GM12878 (cell line): ENCODE data around the gene SLC38A1. TPM values are rescaled to one million over a fixed set of nuclear protein-coding genes. Genes with fewer than 3 reads are reported as not detected.

Source experiments
- ATAC-seq: fragments of 200-7000 bp; cut with Tn5 transposase; 3 replicates; pipeline ENCODE4 v1.9.1; 2020; ENCODE audit warnings: mild to moderate bottlenecking, moderate library complexity
- BruUV-seq: library from RNA; stranded (reverse); fragments of 400-500 nt; replicated peaks from 2 replicates; lab custom pipeline; 2021; lab: Mats Ljungman, UMichigan
- CTCF ChIA-PET: fragments of 300-600 bp; sonication (Branson Sonifier 250); formaldehyde crosslinking; extraction: SDS; loops from one replicate; lab custom pipeline; 2021; ENCODE audit warnings: inconsistent platforms; lab: Yijun Ruan, JAX
- POLR2A ChIA-PET: fragments of 350-600 bp; formaldehyde crosslinking; extraction: SDS; loops from one replicate; lab custom pipeline; 2021; ENCODE audit warnings: inconsistent platforms; lab: Charles Lee
- RAD21 ChIA-PET: fragments of 300-600 bp; sonication (Branson Sonifier 250); formaldehyde crosslinking; loops from one replicate; lab custom pipeline; 2023; ENCODE audit warnings: antibody characterized with exemption; ENCODE audit not compliant: unreplicated experiment; lab: Charles Lee
- SMC1A ChIA-PET: fragments of 300-600 bp; sonication (Branson Sonifier 250); formaldehyde crosslinking; loops from one replicate; lab custom pipeline; 2023; ENCODE audit not compliant: unreplicated experiment, uncharacterized antibody; lab: Charles Lee
- DNase-seq: peaks from one replicate; pipeline ENCODE4 v3.0.0-alpha.2; 2011; ENCODE audit warnings: low read depth, low spot score
- FAIRE-seq: peaks from 3 replicates; lab custom pipeline; 2011; peaks lifted over from hg19 to GRCh38; lab: Jason Lieb, UNC
- H2AFZ ChIP-seq: 2 replicates; pipeline ENCODE4 v1.6.0; 2011; ENCODE audit warnings: low read depth, low read length, control low read depth; ENCODE audit not compliant: control insufficient read depth
- H3K27ac ChIP-seq: 2 replicates; pipeline ENCODE4 v1.5.1; 2011; ENCODE audit warnings: control low read depth; ENCODE audit not compliant: control insufficient read depth, insufficient read depth
- H3K27me3 ChIP-seq, 2 experiments: replicated peaks in 1 of 2; 2 replicates each; pipeline versions ENCODE4 v1.6.0 to v1.6.1; 2011; ENCODE audit warnings: low read length in 1 of 2; ENCODE audit not compliant: control insufficient read depth in 2 of 2, insufficient read depth in 2 of 2
- H3K36me3 ChIP-seq, 2 experiments: 2 replicates each; pipeline ENCODE4 v1.5.1; 2011; ENCODE audit warnings: low read length in 1 of 2; ENCODE audit not compliant: control insufficient read depth in 2 of 2, insufficient read depth in 2 of 2
- H3K4me1 ChIP-seq: 2 replicates; pipeline ENCODE4 v1.6.1; 2011; ENCODE audit warnings: mild to moderate bottlenecking, low read length, moderate library complexity, mixed read lengths; ENCODE audit not compliant: control insufficient read depth, insufficient read depth
- H3K4me2 ChIP-seq: 2 replicates; pipeline ENCODE4 v1.6.0; 2011; ENCODE audit warnings: control low read depth; ENCODE audit not compliant: control insufficient read depth, insufficient read depth
- H3K4me3 ChIP-seq: fragments of 200-600 bp; sonication (generic); 2 replicates; pipeline ENCODE4 v1.5.1; 2016
- H3K79me2 ChIP-seq: 2 replicates; pipeline ENCODE4 v1.6.0; 2011; ENCODE audit warnings: low read length; ENCODE audit not compliant: control insufficient read depth, insufficient read depth
- H3K9ac ChIP-seq: 2 replicates; pipeline ENCODE4 v1.8.0; 2011; ENCODE audit warnings: low read length, control low read depth, mixed read lengths; ENCODE audit not compliant: control insufficient read depth, insufficient read depth
- H3K9me3 ChIP-seq: replicated peaks from 3 replicates; pipeline ENCODE4 v1.5.1; 2011; ENCODE audit warnings: mild to moderate bottlenecking, low read length; ENCODE audit not compliant: control insufficient read depth, insufficient read depth
- H4K20me1 ChIP-seq: 2 replicates; pipeline ENCODE4 v1.6.0; 2011; ENCODE audit not compliant: control insufficient read depth, insufficient read depth
- BMI1 ChIP-seq: fragments of 450-650 bp; IDR thresholded peaks from 2 replicates; pipeline ENCODE4 v1.6.1; 2016; ENCODE audit warnings: mild to moderate bottlenecking, moderate library complexity, borderline replicate concordance
- BRCA1 ChIP-seq: IDR thresholded peaks from 2 replicates; pipeline ENCODE4 v1.6.1; 2011; ENCODE audit warnings: low read depth, low read length, improper control_type of control experiment
- FOXK2 ChIP-seq: fragments of 450-650 bp; IDR thresholded peaks from 2 replicates; pipeline ENCODE4 v1.6.1; 2017; ENCODE audit warnings: mild to moderate bottlenecking, moderate library complexity
- HDAC6 ChIP-seq: fragments of 200-600 bp; sonication (generic); IDR thresholded peaks from one replicate; pipeline ENCODE4 v1.8.0; 2017; ENCODE audit warnings: antibody characterized with exemption; ENCODE audit not compliant: unreplicated experiment
- IRF3 ChIP-seq: fragments of 450-650 bp; IDR thresholded peaks from 2 replicates; pipeline ENCODE4 v1.6.1; 2014; ENCODE audit warnings: mild to moderate bottlenecking
- JUND ChIP-seq: IDR thresholded peaks from 2 replicates; pipeline ENCODE4 v1.6.1; 2012; ENCODE audit warnings: low read depth, mild to moderate bottlenecking, low read length, improper control_type of control experiment, moderate library complexity
- LARP7 ChIP-seq: fragments of 450-650 bp; IDR thresholded peaks from 2 replicates; pipeline ENCODE4 v1.6.1; 2017; ENCODE audit warnings: mild to moderate bottlenecking
- MTA2 ChIP-seq: fragments of 450-650 bp; IDR thresholded peaks from 2 replicates; pipeline ENCODE4 v1.6.1; 2016; ENCODE audit warnings: low read depth, mild to moderate bottlenecking, moderate library complexity
- MYB ChIP-seq: fragments of 150-350 bp; IDR thresholded peaks from 2 replicates; pipeline ENCODE4 v1.6.1; 2014; ENCODE audit warnings: mild to moderate bottlenecking, low read depth, low read length, borderline replicate concordance
- NFXL1 ChIP-seq: fragments of 450-650 bp; IDR thresholded peaks from 2 replicates; pipeline ENCODE4 v1.6.1; 2017; ENCODE audit warnings: antibody characterized with exemption, mild to moderate bottlenecking, borderline replicate concordance
- NR2C1 ChIP-seq: fragments of 450-650 bp; IDR thresholded peaks from 2 replicates; pipeline ENCODE4 v1.6.1; 2017; ENCODE audit warnings: antibody characterized with exemption, mild to moderate bottlenecking, moderate library complexity
- NR2C2 ChIP-seq: IDR thresholded peaks from 2 replicates; pipeline ENCODE4 v1.6.1; 2011; ENCODE audit warnings: borderline replicate concordance, low read depth; ENCODE audit not compliant: control insufficient read depth, insufficient read length
- PAX5 ChIP-seq: IDR thresholded peaks from 2 replicates; pipeline ENCODE4 v1.6.1; 2011; ENCODE audit warnings: low read depth, low read length, borderline replicate concordance
- POLR2A ChIP-seq: IDR thresholded peaks from 2 replicates; pipeline ENCODE4 v1.6.1; 2011; ENCODE audit warnings: low read depth, mild to moderate bottlenecking, low read length
- POLR2AphosphoS5 ChIP-seq: IDR thresholded peaks from 2 replicates; pipeline ENCODE4 v1.6.1; 2011; ENCODE audit warnings: mild to moderate bottlenecking, low read length, inconsistent platforms
- RUNX3 ChIP-seq: IDR thresholded peaks from 2 replicates; pipeline ENCODE4 v1.6.1; 2012; ENCODE audit warnings: low read length, inconsistent platforms
- SPI1 ChIP-seq: IDR thresholded peaks from 2 replicates; pipeline ENCODE4 v1.6.1; 2011; ENCODE audit warnings: low read depth, mild to moderate bottlenecking, low read length, moderate library complexity, borderline replicate concordance; ENCODE audit not compliant: insufficient read depth
- STAT3 ChIP-seq: IDR thresholded peaks from 2 replicates; pipeline ENCODE4 v1.6.1; 2011; ENCODE audit warnings: low read depth, low read length, improper control_type of control experiment
- TCF3 ChIP-seq: IDR thresholded peaks from 2 replicates; pipeline ENCODE4 v1.6.1; 2012; ENCODE audit warnings: low read depth, mild to moderate bottlenecking, low read length, borderline replicate concordance; ENCODE audit not compliant: insufficient read depth
- USF2 ChIP-seq: IDR thresholded peaks from 2 replicates; pipeline ENCODE4 v1.6.1; 2011; ENCODE audit warnings: low read depth, low read length, improper control_type of control experiment, borderline replicate concordance
- ZBED1 ChIP-seq: IDR thresholded peaks from 2 replicates; pipeline ENCODE4 v1.6.1; 2016; ENCODE audit warnings: borderline replicate concordance
- ZNF24 ChIP-seq: fragments of 450-650 bp; IDR thresholded peaks from 2 replicates; pipeline ENCODE4 v1.6.1; 2017; ENCODE audit warnings: antibody characterized with exemption, mild to moderate bottlenecking
- ZNF622 ChIP-seq: fragments of 450-650 bp; IDR thresholded peaks from 2 replicates; pipeline ENCODE4 v1.6.1; 2017; ENCODE audit warnings: mild to moderate bottlenecking, inconsistent platforms
- ZSCAN29 ChIP-seq: fragments of 450-650 bp; IDR thresholded peaks from 2 replicates; pipeline ENCODE4 v1.6.1; 2017; ENCODE audit warnings: mild to moderate bottlenecking, moderate library complexity
- WGBS: methylation state at CpG from one replicate; pipeline ENCODE4 v1.1.6; 2016; ENCODE audit warnings: low lambda C conversion rate; ENCODE audit not compliant: insufficient replicate concordance, insufficient coverage; ENCODE audit errors: missing lambda C conversion rate; 5-methylcytosine and 5-hydroxymethylcytosine counted together
- in situ Hi-C: fragments of 300-500 bp; cut with MboI; formaldehyde crosslinking; loops from 9 replicates; pipeline ENCODE4 v1.14.3; 2018; ENCODE audit warnings: mixed read lengths
- intact Hi-C: fragments of 100-400 bp; cut with micrococcal nuclease; formaldehyde crosslinking; loops from one replicate; pipeline ENCODE4 v1.14.2; 2022; ENCODE audit not compliant: unreplicated experiment
- polyA plus RNA-seq, 11 experiments: library from polyadenylated mRNA; depleted of rRNA in 4 of 11; unstranded in 6 of 11; stranded (reverse) in 5 of 11; fragments of >200 nt; fragmentation: Nextera tagmentation in 4 of 11; fragmentation: Illumina TruSeq in 1 of 11; extraction: Ambion mirVana in 4 of 11; extraction: Trizol in 1 of 11; gene quantifications; 1 replicate in 1 of 11; 2 replicates in 10 of 11; pipeline versions ENCODE4 v1.2.1 to v1.2.3, GENCODE V29; 2011 to 2016; ENCODE audit warnings: inconsistent platforms in 2 of 11, missing spikeins in 2 of 11, low read depth in 1 of 11
- total RNA-seq, 4 experiments: library from RNA; depleted of rRNA in 3 of 4; stranded (reverse); fragments of >200 nt in 3 of 4; fragmentation: Illumina TruSeq in 1 of 4; extraction: Trizol in 1 of 4; gene quantifications; 2 replicates each; pipeline versions ENCODE4 v1.2.1 to v1.2.3, GENCODE V29; 2013 to 2021
- TF ChIP-seq, protein P1 (sequence below): IDR thresholded peaks from 2 replicates; pipeline ENCODE4 v1.6.1; 2012; ENCODE audit warnings: low read depth, low read length, improper control_type of control experiment

SLC38A1 gene
- total and polyA plus RNA-seq, 10 of the 15 experiments (the other 5 are each of a cell fraction or from before 2014, with no cell fraction given), result 38.1 to 191 (median 144) TPM

- CTCF ChIA-PET, result interaction anchor here (0.9 to 4.7 kb wide), 7 partner anchors 19 to 118 kb away, joined by 3 to 33 read pairs (median 4); no protein-coding TSS in a partner anchor
- no peaks in the 10 kb centered on the region for H4K20me1 ChIP-seq
- no peak overlapping the region for H3K4me3 ChIP-seq
- H3K27me3 ChIP-seq, result no peaks in the 10 kb centered on the region
- H3K4me2 ChIP-seq, result peak overlapping the region; percentile 32; the same call in 1 of the 2 replicates
- peaks cover 9% of the 10 kb centered on the region; the same call in 1 of the 2 replicates for H3K4me1 ChIP-seq
- no TSS peak for BruUV-seq
- intact Hi-C loops, result no loop called here
- 69% methylated on average over 13 of the region's 13 CpGs for WGBS
- RAD21 ChIA-PET, result interaction anchor here (0.7 to 2.8 kb wide), 6 partner anchors 10 to 85 kb away, joined by 3 to 12 read pairs (median 4); no protein-coding TSS in a partner anchor
- in situ Hi-C loops, result no loop called here
- POLR2A ChIA-PET, result interaction anchor here (0.7 to 2.8 kb wide), 10 partner anchors 9 to 205 kb away, joined by 3 to 9 read pairs (median 4); no protein-coding TSS in a partner anchor
- FAIRE-seq, result no peak
- DNase-seq, result no peak
- H3K27ac ChIP-seq, result peak overlapping the region; percentile 17; the same call in 1 of the 2 replicates
- SMC1A ChIA-PET, result interaction anchor here (0.6 to 16.4 kb wide), 15 partner anchors 8 to 670 kb away, joined by 3 to 377 read pairs (median 3); no protein-coding TSS in a partner anchor
- no peaks in the 10 kb centered on the region; the same call in 2 of the 3 replicates for H3K9me3 ChIP-seq
- no peak overlapping the region for H3K9ac ChIP-seq
- H3K79me2 ChIP-seq, result no peaks in the 10 kb centered on the region
- ATAC-seq, result peak; percentile 16
- H3K36me3 ChIP-seq, result peaks cover 0 to 8% of the 10 kb centered on the region in 2 experiments; a peak in 3 of 4 replicates
- no peak overlapping the region for H2AFZ ChIP-seq
- TF ChIP-seq LARP7 (no peak), NFXL1 (no peak), SPI1 (peak; percentile 37; the same call in 1 of the 2 replicates), POLR2AphosphoS5 (no peak), ZSCAN29 (no peak), NR2C2 (no peak), ZBED1 (no peak), POLR2A (peak; percentile 25), USF2 (no peak), BMI1 (no peak), TCF3 (no peak), BRCA1 (no peak), PAX5 (no peak), MYB (no peak), FOXK2 (no peak), ZNF24 (no peak), STAT3 (no peak), NR2C1 (no peak), HDAC6 (no peak), ZNF622 (no peak), RUNX3 (0 out of 2 replicates have a peak, but pooled peaks have one; percentile 8), MTA2 (no peak), JUND (no peak), IRF3 (no peak)
- TF ChIP-seq, protein P1, sequence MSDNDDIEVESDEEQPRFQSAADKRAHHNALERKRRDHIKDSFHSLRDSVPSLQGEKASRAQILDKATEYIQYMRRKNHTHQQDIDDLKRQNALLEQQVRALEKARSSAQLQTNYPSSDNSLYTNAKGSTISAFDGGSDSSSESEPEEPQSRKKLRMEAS, result no peak
These were observed 83.8 kb downstream of the SLC38A1 start for GRCh38 chr12:46184798-46185595.
